Measurements from ENCODE around the gene ELOVL2.

- TF ChIP-seq POLR2AphosphoS5 (IDR thresholded peaks at IDR 0.05; ENCODE audit: low read depth, low read length) (no peak), REST (IDR thresholded peaks at IDR 0.05; ENCODE audit: low read depth) (no peak), SIN3A (IDR thresholded peaks at IDR 0.05; ENCODE audit: low read depth) (no peak), POLR2A (IDR thresholded peaks at IDR 0.05; ENCODE audit: borderline replicate concordance, extremely low read depth, insufficient read depth, insufficient read length) (no peak), SRF (IDR thresholded peaks at IDR 0.05; ENCODE audit: low read depth) (no peak)
Measured at GRCh38 chr6:11040134-11040533, 4.0 kb downstream of the ELOVL2 start.
